Kasumi-1 (cell line): Measurements from ENCODE around the gene CUX1.
"Not testable (repeated sequence)": the region's sequence is repeated elsewhere in the genome, so short reads cannot be mapped to it uniquely, and the experiment has no call there.

ENCODE experiments used
- DNase-seq, 2 experiments: peaks; one replicate each; lab custom pipeline; 2025; lab: John Stamatoyannopoulos, UW

The CUX1 gene

GRCh38 chr7:101826081-101826835 is 8.8 kb downstream of the CUX1 start:
- DNase-seq: no peak

GRCh38 chr7:101828301-101829020 is 11.0 kb downstream of the CUX1 start:
- DNase-seq: peak; percentile 57 to 59

GRCh38 chr7:101829374-101829773 is 11.9 kb downstream of the CUX1 start:
- no peak for DNase-seq

GRCh38 chr7:101829821-101830220 is 12.4 kb downstream of the CUX1 start:
- DNase-seq: no peak

GRCh38 chr7:101831396-101831795 is 14.0 kb downstream of the CUX1 start:
- DNase-seq: not testable (repeated sequence)

GRCh38 chr7:101832205-101832631 is 14.8 kb downstream of the CUX1 start:
- no peak for DNase-seq

GRCh38 chr7:101832685-101833375 is 15.4 kb downstream of the CUX1 start:
- no peak for DNase-seq

GRCh38 chr7:101833799-101834198 is 16.4 kb downstream of the CUX1 start:
- no peak for DNase-seq

GRCh38 chr7:101835136-101835535 is 17.7 kb downstream of the CUX1 start:
- no peak for DNase-seq

GRCh38 chr7:101837433-101837832 is 20.0 kb downstream of the CUX1 start:
- not testable (repeated sequence) for DNase-seq

- DNase-seq: no peak
These were observed 21.5 kb downstream of the CUX1 start for GRCh38 chr7:101838837-101839483.

GRCh38 chr7:101841328-101841727 is 23.9 kb downstream of the CUX1 start:
- no peak for DNase-seq

GRCh38 chr7:101843293-101844271 is 26.2 kb downstream of the CUX1 start:
- no peak for DNase-seq

- DNase-seq: no peak
These were observed 28.5 kb downstream of the CUX1 start for GRCh38 chr7:101845974-101846373.

GRCh38 chr7:101846800-101847538 is 29.5 kb downstream of the CUX1 start:
- DNase-seq: no peak

GRCh38 chr7:101848208-101848951 is 31.0 kb downstream of the CUX1 start:
- no peak for DNase-seq

- DNase-seq: not testable (repeated sequence)
These were observed 31.9 kb downstream of the CUX1 start for GRCh38 chr7:101849314-101849713.

GRCh38 chr7:101852364-101852763 is 34.9 kb downstream of the CUX1 start:
- not testable (repeated sequence) for DNase-seq

- no peak for DNase-seq
These were observed 36.3 kb downstream of the CUX1 start for GRCh38 chr7:101853684-101854083.
